Neural cell (in vitro differentiated cells): Measurements from ENCODE around the gene TBPL1.

Experiments used
- CTCF ChIP-seq: fragments of 450-650 bp; IDR thresholded peaks from 2 replicates; pipeline ENCODE4 v1.5.1; 2014; ENCODE audit warnings: antibody characterized with exemption, mild to moderate bottlenecking, moderate library complexity; ENCODE audit not compliant: poor library complexity, severe bottlenecking
- EP300 ChIP-seq: fragments of 450-650 bp; conservative IDR thresholded peaks from 2 replicates; pipeline ENCODE4 v1.6.1; 2014; ENCODE audit warnings: antibody characterized with exemption, mild to moderate bottlenecking, moderate library complexity; ENCODE audit not compliant: poor library complexity, severe bottlenecking
- EZH2 ChIP-seq: fragments of 200-600, 300-800 bp; shearing (Covaris generic), sonication (generic); IDR thresholded peaks from 2 replicates; pipeline ENCODE4 v1.6.1; 2014; ENCODE audit warnings: antibody characterized with exemption, low read length, borderline replicate concordance, mild to moderate bottlenecking; ENCODE audit not compliant: insufficient read depth, poor library complexity, severe bottlenecking
- MXI1 ChIP-seq: fragments of 450-650 bp; conservative IDR thresholded peaks from 2 replicates; pipeline ENCODE4 v1.6.1; 2014; ENCODE audit warnings: antibody characterized with exemption, mild to moderate bottlenecking; ENCODE audit not compliant: poor library complexity, severe bottlenecking
- POLR2AphosphoS5 ChIP-seq: IDR thresholded peaks from 2 replicates; pipeline ENCODE4 v1.6.1; 2012
- RAD21 ChIP-seq: fragments of 450-650 bp; conservative IDR thresholded peaks from 2 replicates; pipeline ENCODE4 v1.6.1; 2014; ENCODE audit warnings: antibody characterized with exemption, mild to moderate bottlenecking, moderate library complexity
- REST ChIP-seq: IDR thresholded peaks from 2 replicates; pipeline ENCODE4 v1.6.1; 2012; ENCODE audit warnings: borderline replicate concordance
- SMC3 ChIP-seq: fragments of 450-650 bp; conservative IDR thresholded peaks from 2 replicates; pipeline ENCODE4 v1.6.1; 2014; ENCODE audit warnings: antibody characterized with exemption, mild to moderate bottlenecking, moderate library complexity; ENCODE audit not compliant: poor library complexity
- TAF1 ChIP-seq: IDR thresholded peaks from 2 replicates; pipeline ENCODE4 v1.6.1; 2012; ENCODE audit warnings: low read depth

- TF ChIP-seq CTCF (peak; percentile 91), EZH2 (no peak), REST (no peak), POLR2AphosphoS5 (no peak), TAF1 (no peak), MXI1 (no peak), EP300 (no peak), RAD21 (peak; percentile 95), SMC3 (peak; percentile 98)
Observed at GRCh38 chr6:133923938-133924593, 29.0 kb upstream of the TBPL1 start.
